Endothelial cell of umbilical vein (primary cell): ENCODE results near the gene KDM4B. TPM values are rescaled to one million over a fixed set of nuclear protein-coding genes. Genes with fewer than 3 reads are reported as not detected.

Experiments
- BruUV-seq: library from RNA; stranded (reverse); fragments of 400-500 nt; replicated peaks from 2 replicates; lab custom pipeline; 2021; lab: Mats Ljungman, UMichigan
- CTCF ChIA-PET: fragments of 300-600, 350-600 bp; sonication (Branson Sonifier 250); formaldehyde crosslinking; loops from one replicate; lab custom pipeline; 2021; ENCODE audit warnings: antibody characterized with exemption, inconsistent platforms; lab: Charles Lee
- POLR2A ChIA-PET: fragments of 300-600, 350-600 bp; sonication (Branson Sonifier 250); formaldehyde crosslinking; loops from one replicate; lab custom pipeline; 2021; ENCODE audit warnings: antibody characterized with exemption, inconsistent platforms; lab: Charles Lee
- DNase-seq: peaks from one replicate; pipeline ENCODE4 v3.0.0-alpha.2; 2011; ENCODE audit warnings: low read depth, low spot score
- FAIRE-seq: peaks from 2 replicates; lab custom pipeline; 2011; peaks lifted over from hg19 to GRCh38; lab: Jason Lieb, UNC
- H2AFZ ChIP-seq: 2 replicates; pipeline ENCODE4 v1.6.0; 2012; ENCODE audit warnings: low read depth, low read length, control low read depth, inconsistent platforms
- H3K27ac ChIP-seq: 2 replicates; pipeline ENCODE4 v1.5.1; 2011; ENCODE audit warnings: low read depth, mild to moderate bottlenecking, control low read depth, low read length, moderate library complexity; ENCODE audit not compliant: insufficient read depth
- H3K27me3 ChIP-seq, 2 experiments: 2 replicates each; pipeline versions ENCODE4 v1.6.0 to v1.6.1; 2011; ENCODE audit warnings: low read length in 2 of 2, mixed read lengths in 1 of 2; ENCODE audit not compliant: control insufficient read depth in 2 of 2, insufficient read depth in 2 of 2
- H3K36me3 ChIP-seq, 2 experiments: 2 replicates in 1 of 2; 3 replicates in 1 of 2; pipeline ENCODE4 v1.5.1; 2011; ENCODE audit warnings: low read length in 2 of 2, mild to moderate bottlenecking in 1 of 2, moderate library complexity in 1 of 2; ENCODE audit not compliant: control insufficient read depth in 2 of 2, insufficient read depth in 2 of 2; ENCODE audit errors: extremely low read depth in 1 of 2
- H3K4me1 ChIP-seq: 3 replicates; pipeline ENCODE4 v1.5.1; 2011; ENCODE audit warnings: mild to moderate bottlenecking, low read length; ENCODE audit not compliant: control insufficient read depth, insufficient read depth; ENCODE audit errors: extremely low read depth
- H3K4me2 ChIP-seq: 2 replicates; pipeline ENCODE4 v1.6.1; 2011; ENCODE audit warnings: low read length, control low read depth, mixed read lengths; ENCODE audit not compliant: insufficient read depth
- H3K4me3 ChIP-seq, 3 experiments: fragments of 200-600 bp in 1 of 3; sonication (generic), shearing (Covaris generic) in 1 of 3; replicated peaks in 1 of 3; 2 replicates each; pipeline ENCODE4 v1.5.1; 2011 to 2016; ENCODE audit warnings: control low read depth in 3 of 3, low read length in 3 of 3, mild to moderate bottlenecking in 2 of 3, inconsistent platforms in 1 of 3, low read depth in 1 of 3, moderate library complexity in 1 of 3; ENCODE audit not compliant: insufficient read depth in 1 of 3
- H3K79me2 ChIP-seq: 2 replicates; pipeline ENCODE4 v1.6.0; 2012; ENCODE audit warnings: low read length, inconsistent platforms; ENCODE audit not compliant: control insufficient read depth, insufficient read depth
- H3K9ac ChIP-seq: replicated peaks from 2 replicates; pipeline ENCODE3; 2011; ENCODE audit warnings: low read length, control low read depth; ENCODE audit not compliant: insufficient read depth; ENCODE audit errors: extremely low read depth
- H3K9me1 ChIP-seq: replicated peaks from 3 replicates; pipeline ENCODE4 v1.6.0; 2011; ENCODE audit warnings: mild to moderate bottlenecking, low read length; ENCODE audit not compliant: control insufficient read depth, insufficient read depth; ENCODE audit errors: extremely low read depth
- H3K9me3 ChIP-seq: replicated peaks from 2 replicates; pipeline ENCODE4 v1.5.1; 2012; ENCODE audit warnings: low read length, inconsistent platforms; ENCODE audit not compliant: control insufficient read depth, insufficient read depth
- H4K20me1 ChIP-seq: replicated peaks from 2 replicates; pipeline ENCODE3; 2011; ENCODE audit warnings: mild to moderate bottlenecking, low read length; ENCODE audit not compliant: control insufficient read depth, insufficient read depth; ENCODE audit errors: extremely low read depth
- CTCF ChIP-seq, 2 donors: IDR thresholded peaks; 1 replicate in 1 of 2; 2 replicates in 1 of 2; pipeline ENCODE4 v1.5.1; 2011; ENCODE audit warnings: low read length in 2 of 2, mild to moderate bottlenecking in 2 of 2, moderate library complexity in 2 of 2, control low read depth in 1 of 2, inconsistent platforms in 1 of 2, low read depth in 1 of 2; ENCODE audit not compliant: insufficient read depth in 1 of 2; ENCODE audit errors: extremely low read depth in 1 of 2
- EZH2 ChIP-seq: IDR thresholded peaks from 2 replicates; pipeline ENCODE4 v1.6.1; 2012; ENCODE audit warnings: borderline replicate concordance, low read depth, mild to moderate bottlenecking, moderate library complexity, low read length, inconsistent platforms; ENCODE audit not compliant: severe bottlenecking
- MAX ChIP-seq: IDR thresholded peaks from 2 replicates; pipeline ENCODE4 v1.6.1; 2011; ENCODE audit not compliant: insufficient read depth, insufficient read length
- POLR2A ChIP-seq: IDR thresholded peaks from 2 replicates; pipeline ENCODE4 v1.6.1; 2012; ENCODE audit warnings: low read depth, mild to moderate bottlenecking, control low read depth, low read length
- POLR2AphosphoS5 ChIP-seq: IDR thresholded peaks from 2 replicates; pipeline ENCODE4 v1.6.1; 2012; ENCODE audit warnings: low read depth, mild to moderate bottlenecking, control low read depth, low read length, moderate library complexity; ENCODE audit not compliant: insufficient read depth
- dilution Hi-C: fragments of 300-500 bp; cut with MboI; formaldehyde crosslinking; loops from one replicate; pipeline ENCODE4 v1.15.0; 2019; ENCODE audit warnings: low sequenced_read_pairs; ENCODE audit not compliant: extremely low pct_ligation_motif_present
- intact Hi-C: fragments of 100-400 bp; cut with micrococcal nuclease; formaldehyde crosslinking; loops from one replicate; pipeline ENCODE4 v1.10.0; 2022
- polyA plus RNA-seq, 4 experiments: library from polyadenylated mRNA; depleted of rRNA in 3 of 4; stranded (reverse) in 3 of 4; unstranded in 1 of 4; fragments of >200 nt; gene quantifications; 2 replicates each; pipeline versions ENCODE4 v1.2.1 to v1.2.3, GENCODE V29; 2011 to 2012; ENCODE audit warnings: missing spikeins in 1 of 4
- total RNA-seq: library from RNA; stranded (reverse); gene quantifications from 2 replicates; pipeline ENCODE4 v1.2.3, GENCODE V29; 2021

The KDM4B gene
- total and polyA plus RNA-seq, 2 donors (not counting 3 experiments of a cell fraction or from before 2014, with no cell fraction given) = 12.4 to 37.2 TPM

- Histone ChIP-seq H4K20me1 (no peaks in the 10 kb centered on the region), H3K9me1 (no peaks in the 10 kb centered on the region), H3K4me1 (no peaks in the 10 kb centered on the region), H3K27me3 (no peaks in the 10 kb centered on the region), H3K9ac (no peak overlapping the region), H3K27ac (no peak overlapping the region), H2AFZ (no peak overlapping the region), H3K79me2 (peaks cover 21% of the 10 kb centered on the region), H3K9me3 (no peaks in the 10 kb centered on the region), H3K4me2 (no peak overlapping the region), H3K4me3 (no peak overlapping the region), H3K36me3 (no peaks in the 10 kb centered on the region)
- no peak for FAIRE-seq
- TF ChIP-seq POLR2AphosphoS5 (no peak), POLR2A (no peak), EZH2 (no peak), MAX (no peak), CTCF (IDR thresholded peaks at IDR 0.05; ENCODE audit: extremely low read depth in 1 of 2, insufficient read depth in 1 of 2, low read depth in 1 of 2, low read length in 2 of 2) (no peak)
- ChIA-PET CTCF (interaction anchor here (0.7 to 3.4 kb wide), 2 partner anchors 22 to 26 kb away, joined by 4 to 32 read pairs; no protein-coding TSS in a partner anchor), POLR2A (no interaction called here)
- DNase-seq = no peak
- BruUV-seq = no TSS peak
- dilution Hi-C loops = no loop called here
- intact Hi-C loops = no loop called here
Observed at GRCh38 chr19:5003781-5004180, 34.9 kb downstream of the KDM4B start.

GRCh38 chr19:5005096-5005495, 36.2 kb downstream of the KDM4B start:
- no TSS peak for BruUV-seq
- Histone ChIP-seq H2AFZ (no peak overlapping the region), H3K4me1 (no peaks in the 10 kb centered on the region), H4K20me1 (no peaks in the 10 kb centered on the region), H3K9ac (no peak overlapping the region), H3K79me2 (peaks cover 30% of the 10 kb centered on the region), H3K36me3 (no peaks in the 10 kb centered on the region), H3K27me3 (no peaks in the 10 kb centered on the region), H3K9me1 (no peaks in the 10 kb centered on the region), H3K27ac (no peak overlapping the region), H3K4me2 (no peak overlapping the region), H3K9me3 (no peaks in the 10 kb centered on the region), H3K4me3 (no peak overlapping the region)
- ChIA-PET CTCF (no interaction called here), POLR2A (no interaction called here)
- dilution Hi-C loops (no loop called here), intact Hi-C loops (no loop called here)
- no peak for DNase-seq
- FAIRE-seq = no peak
- no peak for TF ChIP-seq EZH2
